ENCODE results near the gene KYAT1. TPM values are rescaled to one million over a fixed set of nuclear protein-coding genes. Genes with fewer than 3 reads are reported as not detected.

KYAT1 gene
- total RNA-seq, 1 experiment from 2014 or later: 14.6 TPM

DNA sequence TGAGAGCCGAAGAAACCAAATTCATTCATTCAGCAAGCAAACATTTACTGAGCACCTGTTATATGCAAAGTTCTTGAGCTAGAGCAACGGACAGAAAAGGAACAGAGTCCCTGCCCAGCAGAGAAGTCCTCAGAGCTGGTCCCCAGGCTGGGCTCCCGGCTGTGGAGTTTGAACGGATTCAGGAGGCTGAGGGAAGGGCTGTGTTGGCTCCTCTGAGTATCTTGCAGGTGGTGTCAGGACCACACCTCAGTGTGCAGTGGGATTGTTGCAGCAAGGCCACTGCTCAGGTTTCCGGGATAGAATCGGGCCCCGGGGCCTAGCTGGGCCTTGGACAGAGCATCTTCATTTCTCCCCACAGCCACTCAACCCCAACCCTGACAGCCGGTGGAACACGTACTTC lies 89.6 kb downstream of the KYAT1 start:
- Histone ChIP-seq H3K79me2 (ENCODE audit: insufficient read depth, low read length) (no peaks in the 10 kb centered on the region), H4K91ac (ENCODE audit: insufficient read length, low read depth, low read length) (no peak overlapping the region), H2BK20ac (ENCODE audit: low read depth, low read length, poor library complexity, severe bottlenecking) (no peak overlapping the region), H2AFZ (ENCODE audit: low read length) (no peak overlapping the region), H3K79me1 (ENCODE audit: insufficient read depth, low read depth, low read length, poor library complexity, severe bottlenecking) (peaks cover 4% of the 10 kb centered on the region), H3K4me2 (ENCODE audit: insufficient read depth, insufficient read length, low read length) (no peak overlapping the region), H4K8ac (replicated peaks; ENCODE audit: insufficient read length, low read depth, low read length) (no peak overlapping the region), H2BK120ac (ENCODE audit: low read depth, low read length, poor library complexity, severe bottlenecking) (no peak overlapping the region), H3K23ac (ENCODE audit: insufficient read length, low read depth, low read length) (no peak overlapping the region), H3K9me3 (ENCODE audit: control insufficient read depth, low read depth, low read length) (no peaks in the 10 kb centered on the region), H3K23me2 (ENCODE audit: insufficient read length, low read depth, low read length, poor library complexity, severe bottlenecking) (peaks cover 5% of the 10 kb centered on the region), H3K14ac (ENCODE audit: insufficient read depth, low read length) (no peak overlapping the region), H3K27ac (ENCODE audit: insufficient read length, low read depth, low read length) (no peak overlapping the region), H2BK5ac (ENCODE audit: insufficient read length, low read length) (no peak overlapping the region), H3K9ac (ENCODE audit: extremely low read depth, insufficient read length, low read length) (no peak overlapping the region), H3K4ac (ENCODE audit: low read depth, low read length) (no peak overlapping the region), H2BK15ac (ENCODE audit: low read depth, low read length) (no peak overlapping the region), H3K56ac (ENCODE audit: insufficient read length, low read depth, low read length) (no peak overlapping the region), H2AK5ac (ENCODE audit: insufficient read length, low read length) (no peak overlapping the region), H3K18ac (ENCODE audit: insufficient read length, low read depth, low read length) (no peak overlapping the region), H4K5ac (ENCODE audit: insufficient read length, low read depth, low read length) (no peak overlapping the region), H3K27me3 (ENCODE audit: insufficient read depth, low read length) (no peaks in the 10 kb centered on the region), H2BK12ac (ENCODE audit: insufficient read length, low read depth, low read length) (no peak overlapping the region), H3K4me1 (ENCODE audit: insufficient read depth, low read length) (no peaks in the 10 kb centered on the region), H4K20me1 (ENCODE audit: control insufficient read depth, insufficient read depth, insufficient read length) (no peaks in the 10 kb centered on the region), H3T11ph (ENCODE audit: low read length) (no peak overlapping the region)
- TF ChIP-seq, protein P1, sequence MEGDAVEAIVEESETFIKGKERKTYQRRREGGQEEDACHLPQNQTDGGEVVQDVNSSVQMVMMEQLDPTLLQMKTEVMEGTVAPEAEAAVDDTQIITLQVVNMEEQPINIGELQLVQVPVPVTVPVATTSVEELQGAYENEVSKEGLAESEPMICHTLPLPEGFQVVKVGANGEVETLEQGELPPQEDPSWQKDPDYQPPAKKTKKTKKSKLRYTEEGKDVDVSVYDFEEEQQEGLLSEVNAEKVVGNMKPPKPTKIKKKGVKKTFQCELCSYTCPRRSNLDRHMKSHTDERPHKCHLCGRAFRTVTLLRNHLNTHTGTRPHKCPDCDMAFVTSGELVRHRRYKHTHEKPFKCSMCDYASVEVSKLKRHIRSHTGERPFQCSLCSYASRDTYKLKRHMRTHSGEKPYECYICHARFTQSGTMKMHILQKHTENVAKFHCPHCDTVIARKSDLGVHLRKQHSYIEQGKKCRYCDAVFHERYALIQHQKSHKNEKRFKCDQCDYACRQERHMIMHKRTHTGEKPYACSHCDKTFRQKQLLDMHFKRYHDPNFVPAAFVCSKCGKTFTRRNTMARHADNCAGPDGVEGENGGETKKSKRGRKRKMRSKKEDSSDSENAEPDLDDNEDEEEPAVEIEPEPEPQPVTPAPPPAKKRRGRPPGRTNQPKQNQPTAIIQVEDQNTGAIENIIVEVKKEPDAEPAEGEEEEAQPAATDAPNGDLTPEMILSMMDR (conservative IDR thresholded peaks at IDR 0.05): no peak
- no CpG with 5 or more reads among the region's 9 CpGs for WGBS (ENCODE audit: extremely low coverage, insufficient read length, low lambda C conversion rate)
- H3K4me3 Mint-ChIP-seq: no peak overlapping the region
- DNase-seq: no peak
- H3K27me3 Mint-ChIP-seq (ENCODE audit: low read depth): no peaks in the 10 kb centered on the region; the same call in 1 of the 2 replicates
- peaks cover 5 to 6% of the 10 kb centered on the region in 2 experiments; a peak in 3 of 4 replicates for H3K4me1 Mint-ChIP-seq
- H3K36me3 Mint-ChIP-seq (ENCODE audit: insufficient read depth in 1 of 3, low read depth in 3 of 3): peaks cover 4 to 38% (median 29%) of the 10 kb centered on the region in 3 experiments; a peak in 6 of 7 replicates
- H3K27ac Mint-ChIP-seq: no peak overlapping the region
- peaks cover 0 to 1% of the 10 kb centered on the region in 2 experiments; a peak in 1 of 5 replicates for H3K9me3 Mint-ChIP-seq
